HG02571 (cell line): ENCODE results near the gene ALDH3B2.
"Not testable (repeated sequence)": the region's sequence is repeated elsewhere in the genome, so short reads cannot be mapped to it uniquely, and the experiment has no call there.

Experiments
- ATAC-seq: cut with Tn5 transposase; IDR thresholded peaks from one replicate; pipeline ENCODE4 v1.9.1; 2021; ENCODE audit warnings: mild to moderate bottlenecking, moderate library complexity; ENCODE audit not compliant: unreplicated experiment

Gene ALDH3B2

DNA sequence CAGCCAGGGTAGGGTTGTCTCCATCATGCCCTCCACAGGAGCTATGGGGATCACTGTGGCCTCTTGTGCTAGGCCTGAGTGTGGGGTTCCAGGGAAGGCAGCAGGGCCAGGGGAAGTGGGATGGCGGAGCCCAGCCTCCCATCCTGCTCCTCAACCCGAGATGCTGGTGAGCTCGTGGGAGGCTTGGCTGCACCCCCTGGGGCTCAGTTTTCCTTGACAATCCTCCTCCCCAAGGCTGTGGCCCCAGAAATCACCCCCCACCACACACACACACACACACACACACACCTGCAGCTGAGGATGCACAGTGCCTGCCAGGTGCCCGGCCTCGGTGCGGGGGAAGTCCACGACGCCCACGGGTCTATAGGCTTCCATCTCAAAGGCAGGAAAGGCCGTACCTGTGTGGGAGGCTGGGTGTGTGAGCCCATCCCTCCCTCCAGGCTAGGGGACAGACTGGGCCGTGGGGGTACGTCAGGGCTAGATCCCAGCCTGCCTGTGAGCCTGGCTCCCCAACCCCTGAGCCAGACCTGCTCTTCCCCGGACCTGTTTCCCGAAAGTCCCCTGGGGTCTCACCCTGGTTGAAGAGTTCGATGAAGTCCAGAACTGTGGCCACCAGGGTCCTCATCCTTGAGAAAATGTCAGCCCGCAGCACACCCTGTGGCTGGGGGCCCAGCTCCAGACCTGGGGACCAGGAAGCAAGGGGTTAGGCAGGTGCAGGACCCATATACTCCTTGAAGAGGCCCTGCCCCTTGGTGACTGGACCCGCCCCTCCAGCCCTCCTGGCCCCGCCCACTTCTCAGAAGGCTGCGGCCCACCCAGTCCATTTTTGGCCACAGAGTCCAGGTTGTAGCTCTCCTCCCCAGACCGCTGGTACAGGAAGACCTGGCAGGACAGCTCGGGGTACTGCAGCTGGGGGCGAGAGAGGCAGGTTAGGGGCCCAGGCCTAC lies 29.7 kb downstream of the ALDH3B2 start:
- ATAC-seq: no peak

DNA sequence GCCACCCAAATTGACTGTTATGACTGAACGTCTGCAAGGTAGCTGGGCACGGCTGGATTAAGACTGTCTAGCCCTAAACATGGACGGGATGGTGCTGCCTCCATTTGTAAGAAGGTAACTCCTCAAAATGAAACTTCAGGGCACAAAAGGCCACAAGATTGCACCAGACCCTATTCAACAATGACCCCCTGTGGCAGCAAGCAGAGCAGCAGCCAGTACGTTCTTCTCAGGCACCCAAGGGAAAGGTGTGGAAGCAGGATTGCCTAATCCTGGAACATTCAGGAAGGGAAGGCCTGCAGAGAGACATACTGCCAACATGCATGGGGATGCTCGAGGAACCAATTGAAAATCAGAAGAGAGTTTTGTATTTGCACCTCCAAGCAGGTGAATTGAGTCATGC lies 30.4 kb downstream of the ALDH3B2 start:
- ATAC-seq: no peak

DNA sequence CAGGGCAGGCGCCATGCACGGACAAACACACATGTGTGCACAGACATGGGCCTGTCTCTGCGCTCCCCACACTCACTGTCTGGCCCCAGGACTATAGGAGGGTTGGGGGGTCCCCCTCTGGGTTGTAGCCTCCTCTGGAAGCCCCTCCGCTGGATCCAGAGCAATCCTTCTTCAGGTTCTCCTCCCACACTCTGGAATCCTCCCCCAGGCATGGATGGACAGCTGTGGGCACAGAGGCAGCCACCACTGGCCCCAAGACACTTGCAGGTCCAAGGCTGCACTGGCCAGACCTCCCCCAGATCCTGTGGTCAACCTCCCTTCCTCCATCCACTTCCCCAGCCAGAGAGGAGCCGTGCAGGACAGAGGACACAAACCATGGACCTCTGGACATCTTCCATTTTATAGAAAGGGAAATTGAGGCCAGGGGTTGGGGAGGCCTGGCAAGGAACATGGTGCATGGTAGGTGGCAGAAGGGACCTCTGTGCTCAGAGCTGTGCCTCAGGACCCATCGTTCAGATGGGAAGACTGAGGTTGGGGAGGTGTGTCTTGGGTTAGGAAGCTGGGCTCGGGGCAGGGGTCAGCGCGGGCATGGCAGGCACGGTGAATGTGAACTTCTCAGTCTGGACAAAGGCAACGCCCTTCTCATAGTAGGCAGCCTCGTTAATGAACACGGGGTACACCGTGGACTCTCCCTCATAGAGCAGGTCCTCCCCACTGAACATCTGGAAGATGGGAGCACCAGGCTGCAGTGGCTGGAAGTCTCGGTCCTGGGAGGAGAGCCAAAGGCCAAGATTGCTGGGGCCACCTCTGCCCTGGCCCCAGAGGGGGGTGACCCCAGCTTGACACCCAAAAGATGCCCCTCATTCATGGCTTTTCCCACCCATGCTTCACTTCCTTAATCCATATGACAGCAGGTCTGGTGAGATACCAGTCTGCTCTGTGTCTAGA lies 32.0 kb downstream of the ALDH3B2 start:
- no peak for ATAC-seq

DNA sequence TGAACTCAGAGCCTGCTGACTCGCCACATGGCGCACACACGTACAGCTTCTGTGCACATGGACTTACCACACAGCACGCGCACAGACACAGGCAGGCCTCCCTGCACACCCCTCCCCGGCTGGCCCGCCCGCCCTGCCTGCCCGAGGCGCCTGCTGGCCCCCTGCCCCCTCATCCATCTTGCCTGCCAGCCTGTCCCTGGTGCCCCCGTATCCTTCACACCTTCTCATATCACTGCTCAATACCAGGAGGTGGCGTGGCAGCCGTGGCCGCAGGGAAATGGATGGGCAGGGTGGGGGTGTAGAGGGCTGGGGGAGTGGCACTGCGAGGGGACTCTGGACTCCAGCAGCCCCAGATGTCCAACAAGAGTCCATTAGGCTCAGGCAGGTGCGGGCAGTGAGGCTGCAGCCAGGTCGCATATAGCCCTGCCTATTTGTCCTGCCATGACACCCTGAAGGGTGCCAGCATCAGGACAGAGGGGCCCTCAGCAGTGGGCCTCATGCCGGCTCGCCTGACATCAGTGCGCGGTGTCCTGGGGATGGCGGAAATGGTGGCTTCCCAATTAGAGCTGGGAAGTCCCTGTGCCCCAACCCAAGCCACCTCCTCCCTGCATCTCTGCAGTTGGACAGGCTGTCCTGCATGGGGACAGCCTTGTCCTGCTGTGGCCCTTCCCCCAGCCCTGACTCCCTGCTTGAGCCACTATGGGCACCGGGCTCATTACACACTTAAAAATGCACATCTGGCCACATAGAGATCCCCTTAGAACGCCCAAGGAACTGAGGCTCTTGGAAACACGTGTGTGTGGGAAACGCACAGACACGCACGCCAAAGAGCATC lies 32.9 kb downstream of the ALDH3B2 start:
- no peak for ATAC-seq

DNA sequence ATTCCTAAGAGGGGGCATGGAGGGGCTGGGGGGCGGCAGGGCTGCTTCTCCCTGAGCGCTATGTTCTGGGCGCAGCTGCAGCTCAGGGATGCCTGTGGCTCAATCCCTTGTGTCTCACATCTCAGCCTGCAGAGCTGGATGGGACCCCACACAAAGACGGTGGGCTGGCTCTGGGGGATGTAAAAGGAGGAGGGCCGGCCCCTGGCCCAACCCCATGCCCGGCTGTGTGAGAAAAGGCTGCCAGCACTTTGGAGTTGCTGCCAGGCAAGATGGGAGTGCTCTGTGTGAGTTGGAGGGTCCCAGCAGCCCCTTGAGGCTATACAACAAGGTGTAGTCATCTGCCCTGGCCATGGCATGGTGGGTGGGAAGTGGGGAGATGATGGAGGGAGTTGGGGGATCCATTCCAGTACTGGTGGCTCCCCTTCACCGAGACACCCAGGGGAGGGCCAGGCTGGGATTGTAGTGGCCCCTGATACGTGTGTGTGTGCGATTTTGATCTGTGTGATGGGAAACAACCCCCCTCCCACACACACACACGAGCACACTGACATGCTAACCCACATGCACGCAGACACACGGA lies 33.6 kb downstream of the ALDH3B2 start:
- no peak for ATAC-seq

DNA sequence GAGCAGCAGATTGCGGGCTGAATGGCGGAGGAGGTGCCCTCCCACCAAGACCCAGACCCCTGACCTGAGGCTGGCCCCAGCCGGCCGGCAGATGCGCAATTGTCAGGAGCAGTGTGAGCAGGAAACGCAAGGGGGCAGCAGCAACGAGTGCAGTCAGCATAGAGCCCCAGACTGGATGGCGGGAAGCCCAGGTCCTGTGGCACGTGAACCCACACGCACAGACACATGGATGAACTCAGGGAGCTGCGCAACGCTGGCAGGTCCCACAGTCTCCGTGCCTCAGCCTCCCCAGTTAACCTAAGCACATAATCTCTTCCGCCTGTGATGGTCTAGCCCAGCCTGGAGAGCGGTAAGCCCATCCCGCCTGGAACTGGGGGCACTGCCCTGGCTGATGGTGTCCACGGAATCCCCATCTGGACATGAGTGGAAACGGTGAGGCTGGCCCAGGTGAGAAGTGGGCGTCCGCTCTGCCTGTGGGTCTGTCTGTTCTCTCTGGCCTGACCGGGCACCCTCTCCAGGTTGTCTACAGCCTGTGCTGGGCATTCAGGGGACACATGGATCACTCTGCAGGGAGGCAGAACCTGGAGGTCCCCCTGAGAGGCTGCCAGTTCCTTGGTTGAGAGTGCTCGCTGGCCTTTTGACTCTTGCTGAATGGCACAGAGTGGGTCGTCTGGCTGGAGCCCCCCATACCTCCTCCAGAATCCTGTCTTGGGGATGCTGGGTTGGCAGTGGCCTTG lies 34.2 kb downstream of the ALDH3B2 start:
- no peak for ATAC-seq

DNA sequence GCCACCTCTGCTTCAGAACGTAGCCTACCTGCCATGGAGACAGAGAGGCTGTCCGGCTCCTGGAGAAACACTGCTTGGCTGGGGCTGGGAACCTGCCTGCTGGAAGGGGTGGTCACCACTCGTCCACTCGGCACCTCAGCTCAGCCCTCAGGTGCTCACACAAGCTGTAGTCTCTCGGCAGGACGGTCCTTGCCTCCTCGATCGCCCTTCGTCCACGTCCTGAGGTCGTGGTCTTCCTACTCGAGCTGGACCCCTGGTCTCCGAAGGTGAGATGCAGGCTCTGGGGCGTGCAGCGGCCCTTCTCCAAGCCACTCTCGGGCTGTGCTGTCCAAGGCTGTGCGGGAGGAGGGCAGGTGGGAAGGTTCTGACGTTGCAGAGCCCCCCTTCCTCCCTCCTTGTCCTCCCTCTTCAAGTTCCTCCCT lies 35.0 kb downstream of the ALDH3B2 start, which contains the start of gene TBX10:
TSS of gene TBX10 (minus strand) at position 326 of the 422 bp plus-strand sequence. CDS start at position 35, 291 bp downstream.
- no peak for ATAC-seq

DNA sequence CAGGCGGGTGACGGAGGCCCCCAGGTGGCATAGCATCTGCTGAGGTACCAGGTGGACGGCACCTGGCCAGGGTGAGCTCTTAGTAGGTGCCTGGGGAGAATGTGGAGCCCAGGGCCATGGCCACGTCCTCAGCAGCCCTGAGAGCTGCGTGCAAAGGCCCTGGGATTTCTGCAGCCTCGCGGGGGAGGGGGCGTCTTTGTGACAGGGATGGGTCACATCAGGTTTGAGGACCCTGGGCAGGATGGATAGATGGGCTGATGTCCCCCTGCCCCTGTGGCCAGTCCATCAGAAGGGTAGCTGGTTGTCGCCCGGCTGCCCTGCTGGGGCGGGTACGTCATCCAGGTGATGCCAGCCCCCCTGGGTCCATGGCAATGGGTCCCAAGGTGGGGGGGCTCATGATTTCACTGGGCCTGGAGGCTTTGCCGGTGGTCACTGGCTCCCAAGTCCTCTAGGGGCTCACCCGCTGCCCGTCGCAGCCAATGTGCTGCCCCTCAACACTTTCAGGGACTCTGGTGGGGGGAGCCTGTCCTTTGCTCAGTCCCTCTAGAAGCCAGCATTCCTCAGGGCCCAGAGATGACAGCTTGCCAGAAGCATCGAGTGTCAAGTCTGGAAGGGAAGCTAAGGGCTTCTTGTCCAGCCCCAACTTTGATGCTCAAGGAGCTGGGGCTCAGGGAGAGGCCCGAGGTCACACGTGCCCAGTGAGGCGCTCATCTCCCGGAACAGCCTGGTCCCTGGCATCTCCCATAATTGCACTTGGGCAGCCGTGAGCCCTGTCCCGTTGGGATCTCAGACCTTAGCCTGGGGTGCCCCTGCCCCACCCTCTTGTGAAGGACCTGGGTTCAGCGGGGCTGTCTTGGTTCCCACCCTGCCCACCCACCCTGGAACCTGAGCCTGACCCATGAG lies 35.6 kb downstream of the ALDH3B2 start:
- no peak for ATAC-seq

DNA sequence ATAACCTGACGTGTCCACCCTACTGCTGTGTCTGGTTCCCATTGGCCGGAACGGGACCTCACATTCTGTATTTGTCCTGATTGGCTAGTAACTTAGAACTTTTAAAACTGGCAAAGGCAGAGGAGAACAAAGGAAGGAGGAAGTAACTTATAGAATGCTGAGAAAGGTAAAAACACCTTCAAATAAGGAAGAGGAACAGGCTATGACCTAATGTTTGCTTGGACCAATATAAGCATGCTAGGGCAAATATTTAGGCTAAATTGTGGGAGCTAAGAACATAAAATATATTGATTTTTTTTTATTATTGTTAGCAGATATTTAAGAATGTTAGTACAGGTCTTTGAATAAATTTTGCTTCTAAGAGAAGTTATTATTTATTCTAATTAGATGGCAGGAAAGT lies 37.0 kb downstream of the ALDH3B2 start:
- ATAC-seq: not testable (repeated sequence)

DNA sequence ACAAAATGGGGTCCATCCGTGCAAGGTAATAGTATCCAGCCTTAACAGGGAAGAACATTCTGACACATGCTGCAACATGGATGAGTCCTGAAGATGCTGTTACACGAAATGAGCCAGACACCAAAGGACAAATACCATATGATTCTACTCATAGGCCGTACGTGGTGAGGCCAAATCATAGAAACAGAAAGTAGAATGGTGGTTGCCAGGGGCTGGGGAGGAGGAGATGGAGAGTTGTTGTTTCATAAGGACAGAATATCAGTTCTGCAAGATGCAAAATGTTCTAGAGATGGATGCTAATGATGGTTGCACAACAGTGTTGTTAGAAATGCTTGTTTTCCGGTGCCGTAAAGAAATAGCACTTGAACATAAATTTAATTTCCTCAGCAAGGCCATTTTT lies 37.5 kb downstream of the ALDH3B2 start:
- no peak for ATAC-seq

DNA sequence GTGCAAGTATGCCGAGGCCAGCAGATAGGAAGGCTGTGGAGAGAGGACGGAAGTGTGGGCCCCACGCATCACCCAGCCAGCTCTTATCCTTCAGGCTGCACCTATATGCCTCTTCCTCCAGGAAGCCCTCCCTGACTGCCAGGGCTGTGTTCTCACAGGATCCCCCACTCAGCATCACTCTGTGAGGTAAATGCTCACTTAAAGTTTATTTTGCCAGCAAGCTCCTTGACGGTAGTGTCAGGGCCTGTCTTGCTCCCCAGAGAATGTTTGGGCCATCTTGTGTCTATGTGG lies 39.2 kb downstream of the ALDH3B2 start:
- ATAC-seq: no peak

DNA sequence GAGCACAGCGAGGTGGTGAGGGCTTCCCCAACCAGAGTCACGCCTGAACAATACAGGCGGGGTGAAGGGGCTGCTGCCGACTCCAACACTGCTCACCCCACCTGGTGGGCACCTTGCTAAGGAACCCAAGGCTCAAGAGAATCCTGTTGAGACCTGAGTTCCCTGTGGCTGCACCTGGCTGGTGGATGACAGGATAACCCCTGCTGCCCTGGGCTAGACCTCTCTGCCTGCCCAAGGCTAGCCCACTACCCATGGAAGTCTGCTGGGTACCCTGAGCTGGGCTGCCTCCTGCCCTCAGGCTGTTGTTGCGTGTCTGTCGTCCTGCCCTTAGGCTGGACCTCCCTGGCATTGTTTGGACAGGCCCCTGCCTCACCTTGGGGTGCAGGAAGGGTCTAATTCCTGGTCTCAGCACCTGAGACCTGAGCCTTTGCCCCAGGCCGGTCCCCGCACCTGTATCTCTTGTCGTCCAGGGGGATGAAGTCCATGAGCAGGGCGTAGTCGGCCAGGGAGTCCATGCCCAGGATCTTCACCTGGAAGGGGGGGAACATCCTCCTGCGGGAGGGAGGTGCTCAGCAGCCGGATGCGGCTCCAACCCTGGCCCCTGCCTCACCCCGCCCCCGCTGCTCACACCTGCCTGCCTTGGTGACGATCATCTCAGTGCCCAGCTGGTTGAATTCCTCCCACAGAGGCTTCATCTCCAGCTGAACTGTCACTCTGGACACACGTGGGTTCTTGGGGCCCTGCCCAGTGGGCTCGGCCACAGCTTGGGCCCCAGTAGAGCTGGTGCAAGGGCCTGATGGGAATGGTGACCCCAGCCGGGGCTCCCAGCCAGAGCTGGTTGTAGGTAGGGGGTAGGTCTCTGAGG lies 39.8 kb downstream of the ALDH3B2 start:
- no peak for ATAC-seq

DNA sequence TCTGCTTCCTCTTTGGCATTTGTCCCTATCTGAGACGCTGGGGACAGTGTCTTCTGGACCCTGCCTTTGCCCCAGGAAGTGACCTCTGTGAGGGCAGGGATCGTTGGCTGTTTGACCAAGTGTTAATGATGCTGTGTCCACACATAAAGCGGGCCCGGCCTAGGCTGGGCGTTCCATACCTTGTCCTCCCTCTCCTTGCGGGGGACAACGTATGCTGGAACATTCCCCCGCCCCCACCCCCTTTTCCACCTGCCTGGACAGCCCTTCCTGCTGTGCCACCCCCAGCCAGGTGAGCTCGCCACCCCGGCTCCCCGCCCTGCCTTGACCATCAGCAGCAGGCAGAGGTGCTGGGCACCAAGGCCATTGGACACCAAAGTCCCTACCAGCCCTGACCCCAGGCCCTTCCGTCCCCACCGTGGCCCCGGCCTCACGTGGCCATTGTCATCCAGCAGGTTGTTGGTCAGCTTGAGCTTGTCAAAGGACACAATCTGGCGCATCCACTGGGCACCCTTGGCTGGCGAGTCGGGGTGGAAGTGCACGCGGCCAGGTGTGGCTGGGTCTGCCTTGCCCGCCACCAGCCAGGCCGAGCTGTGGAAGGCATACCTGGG lies 40.6 kb downstream of the ALDH3B2 start:
- ATAC-seq: no peak

DNA sequence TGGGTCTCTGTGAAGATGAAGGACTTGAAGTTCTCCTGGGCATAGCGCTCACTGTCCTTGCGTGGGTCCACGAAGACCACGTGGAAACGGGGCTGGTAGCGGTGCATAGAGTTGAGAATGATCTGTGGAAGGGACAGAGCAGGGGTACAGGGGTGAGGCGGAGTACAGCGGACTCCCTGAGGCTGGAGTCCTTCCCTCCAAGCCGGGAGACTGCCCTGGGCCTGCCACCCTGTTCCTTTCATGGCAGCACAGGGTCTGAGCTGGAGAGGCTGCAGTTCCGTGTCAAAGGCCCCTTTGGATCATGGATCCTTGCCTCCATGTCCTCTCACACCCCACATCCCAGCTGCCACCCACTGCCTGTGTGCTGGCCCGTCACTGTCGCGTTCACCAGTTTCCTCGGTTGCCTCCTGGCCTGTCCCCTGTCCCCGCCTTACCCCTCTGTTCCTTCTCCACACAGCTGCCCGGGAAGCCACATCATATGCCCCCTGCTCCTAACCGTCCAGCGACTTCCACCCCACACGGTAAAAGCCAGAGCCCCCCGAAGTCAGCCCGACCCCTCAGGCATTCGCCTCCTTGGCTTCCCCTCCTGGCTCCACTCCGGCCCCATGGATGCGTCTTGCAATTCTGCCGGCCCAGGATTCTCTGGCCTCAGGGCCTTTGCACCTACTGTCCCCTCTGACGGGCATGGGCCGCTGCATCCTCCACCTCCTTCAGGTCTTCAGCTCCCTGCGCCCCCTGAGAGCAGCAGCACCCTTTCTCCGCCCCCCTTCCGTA lies 41.3 kb downstream of the ALDH3B2 start:
- ATAC-seq: no peak

DNA sequence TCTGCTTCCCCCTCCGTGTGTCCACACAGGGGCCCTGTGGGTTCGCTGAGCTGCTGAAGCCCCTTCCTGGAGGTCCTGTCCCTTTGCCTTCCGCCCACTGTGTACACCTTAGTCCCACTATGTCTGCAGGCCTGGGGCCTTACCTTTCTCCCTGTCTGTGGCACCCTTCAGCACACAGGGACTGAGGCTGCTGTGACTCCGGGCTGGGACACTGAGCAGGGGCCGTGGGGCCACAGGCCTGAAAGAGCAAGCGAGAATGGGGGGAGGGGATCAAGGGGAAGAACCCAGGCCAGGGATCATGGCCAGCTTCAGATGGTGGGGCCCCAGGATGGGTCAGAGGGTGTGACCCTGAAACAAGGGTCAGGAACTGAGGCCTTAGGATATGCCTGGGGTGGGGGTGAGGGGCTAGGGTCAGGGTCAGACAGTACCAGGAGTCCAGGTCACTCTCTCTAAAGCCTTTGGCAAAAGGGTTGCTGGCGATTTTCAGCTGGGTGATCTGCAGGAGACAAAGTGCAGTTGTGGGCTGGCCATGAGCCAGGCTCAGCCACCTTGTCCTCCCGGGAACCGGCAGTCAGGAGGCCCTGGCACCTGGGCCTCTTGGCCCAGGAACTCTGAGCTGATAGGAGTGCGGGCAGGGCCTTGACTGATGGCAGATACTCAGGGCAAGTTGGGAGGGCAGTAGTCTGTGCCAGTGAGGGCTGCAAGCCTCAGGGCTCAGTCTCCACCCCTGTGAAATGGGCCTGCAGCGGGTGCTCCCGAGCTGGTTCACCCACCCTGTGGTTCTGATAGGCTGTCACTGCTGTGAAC lies 42.0 kb downstream of the ALDH3B2 start:
- ATAC-seq: no peak

DNA sequence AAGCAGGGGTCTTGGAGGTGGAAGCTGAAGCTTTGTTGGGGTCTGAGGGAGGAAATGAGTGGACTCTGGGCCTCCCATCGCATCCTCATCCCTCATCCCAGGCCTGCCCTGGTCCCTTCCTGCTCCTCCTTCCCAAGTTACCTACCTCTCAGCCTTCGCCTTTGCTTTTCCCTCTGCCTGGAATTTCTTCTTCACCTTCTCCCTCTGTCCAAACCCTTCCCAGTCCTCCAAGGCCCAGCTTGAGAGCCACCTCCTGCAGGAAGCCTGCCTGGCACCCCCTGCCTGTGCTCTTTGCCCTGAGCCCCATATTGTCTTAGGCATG lies 42.6 kb downstream of the ALDH3B2 start:
- ATAC-seq: no peak
